Trophoblast cell (in vitro differentiated cells and primary cell): ENCODE results near the gene KIF14.
A peak's percentile ranks its signal among the peaks of the same experiment; 100 is the strongest.
"Not testable (repeated sequence)": the region's sequence is repeated elsewhere in the genome, so short reads cannot be mapped to it uniquely, and the experiment has no call there.

Experiments used
- DNase-seq, 2 donors: peaks; one replicate each; pipeline ENCODE4 v3.0.0-alpha.2; 2016
- H2AFZ ChIP-seq: 2 replicates; pipeline ENCODE4 v1.6.1; 2013; ENCODE audit warnings: low read length, moderate library complexity, mild to moderate bottlenecking; ENCODE audit not compliant: insufficient read depth, poor library complexity
- H2AK5ac ChIP-seq: 2 replicates; pipeline ENCODE4 v1.6.1; 2013; ENCODE audit warnings: mild to moderate bottlenecking, low read length
- H2BK120ac ChIP-seq: 2 replicates; pipeline ENCODE4 v1.6.1; 2013; ENCODE audit warnings: low read length, mild to moderate bottlenecking, moderate library complexity; ENCODE audit not compliant: insufficient read depth, poor library complexity
- H2BK12ac ChIP-seq: 2 replicates; pipeline ENCODE4 v1.6.1; 2013; ENCODE audit warnings: mild to moderate bottlenecking, low read length, moderate library complexity
- H2BK5ac ChIP-seq: 2 replicates; pipeline ENCODE4 v1.6.1; 2013; ENCODE audit warnings: low read length, low read depth, moderate library complexity, mild to moderate bottlenecking; ENCODE audit not compliant: poor library complexity
- H3K14ac ChIP-seq: 2 replicates; pipeline ENCODE4 v1.6.1; 2013; ENCODE audit warnings: mild to moderate bottlenecking, low read length
- H3K18ac ChIP-seq: 2 replicates; pipeline ENCODE4 v1.6.1; 2013; ENCODE audit warnings: mild to moderate bottlenecking, low read length
- H3K23ac ChIP-seq: 2 replicates; pipeline ENCODE4 v1.6.1; 2013; ENCODE audit warnings: low read length
- H3K27ac ChIP-seq: 2 replicates; pipeline ENCODE4 v1.5.1; 2013; ENCODE audit warnings: low read depth, mild to moderate bottlenecking, inconsistent platforms, low read length, moderate library complexity
- H3K27me3 ChIP-seq: 2 replicates; pipeline ENCODE4 v1.6.1; 2013; ENCODE audit warnings: inconsistent platforms, mild to moderate bottlenecking, low read length, moderate library complexity; ENCODE audit not compliant: insufficient read depth
- H3K36me3 ChIP-seq, 2 experiments: 1 replicate in 1 of 2; 2 replicates in 1 of 2; pipeline ENCODE4 v1.6.1; 2013; ENCODE audit warnings: low read length in 2 of 2, mild to moderate bottlenecking in 2 of 2, moderate library complexity in 1 of 2; ENCODE audit not compliant: insufficient read depth in 2 of 2, control insufficient read depth in 1 of 2
- H3K4ac ChIP-seq: 2 replicates; pipeline ENCODE4 v1.6.1; 2013; ENCODE audit warnings: low read depth, mild to moderate bottlenecking, low read length, moderate library complexity
- H3K4me1 ChIP-seq, 2 experiments: 1 replicate in 1 of 2; 2 replicates in 1 of 2; pipeline ENCODE4 v1.6.1; 2013; ENCODE audit warnings: low read length in 2 of 2, mild to moderate bottlenecking in 2 of 2, moderate library complexity in 1 of 2; ENCODE audit not compliant: insufficient read depth in 2 of 2, control insufficient read depth in 1 of 2
- H3K4me2 ChIP-seq: 2 replicates; pipeline ENCODE4 v1.6.1; 2013; ENCODE audit warnings: inconsistent platforms, mild to moderate bottlenecking, low read length, moderate library complexity
- H3K4me3 ChIP-seq: 2 replicates; pipeline ENCODE4 v1.5.1; 2013; ENCODE audit warnings: mild to moderate bottlenecking, low read depth, low read length, inconsistent platforms
- H3K79me1 ChIP-seq: one replicate; pipeline ENCODE4 v1.6.1; 2013; ENCODE audit warnings: low read length
- H3K79me2 ChIP-seq: 2 replicates; pipeline ENCODE4 v1.6.1; 2013; ENCODE audit warnings: low read length, mild to moderate bottlenecking; ENCODE audit not compliant: control insufficient read depth, insufficient read depth, poor library complexity
- H3K9ac ChIP-seq: 2 replicates; pipeline ENCODE4 v1.6.1; 2013; ENCODE audit warnings: mild to moderate bottlenecking, low read length
- H3K9me3 ChIP-seq: 2 replicates; pipeline ENCODE4 v1.6.1; 2013; ENCODE audit warnings: low read depth, mild to moderate bottlenecking, control low read depth, inconsistent platforms, low read length; ENCODE audit not compliant: insufficient read depth
- H4K12ac ChIP-seq: 2 replicates; pipeline ENCODE4 v1.6.1; 2013; ENCODE audit warnings: low read depth, mild to moderate bottlenecking, low read length, moderate library complexity
- H4K8ac ChIP-seq: 2 replicates; pipeline ENCODE4 v1.6.1; 2013; ENCODE audit warnings: low read depth, mild to moderate bottlenecking, low read length, moderate library complexity
- H4K91ac ChIP-seq: one replicate; pipeline ENCODE4 v1.6.1; 2013; ENCODE audit warnings: low read depth, mild to moderate bottlenecking, low read length, moderate library complexity
- WGBS: extraction: QIAGEN DNeasy Blood & Tissue Kit; methylation state at CpG from one replicate; pipeline ENCODE4 v1.1.7; 2013; ENCODE audit warnings: missing lambda C conversion rate; ENCODE audit not compliant: insufficient read length, insufficient coverage; ENCODE audit errors: extremely low coverage; 5-methylcytosine and 5-hydroxymethylcytosine counted together

The KIF14 gene

GRCh38 chr1:200631375-200631774 lies 10.8 kb upstream of the KIF14 start:
- H2BK120ac ChIP-seq, result no peak overlapping the region
- no peak for DNase-seq
- H3K4me2 ChIP-seq, result no peak overlapping the region
- H2BK5ac ChIP-seq, result peak overlapping the region; percentile 59
- H3K36me3 ChIP-seq, result no peaks in the 10 kb centered on the region
- no peaks in the 10 kb centered on the region for H3K79me2 ChIP-seq
- H2AFZ ChIP-seq, result no peak overlapping the region
- H3K79me1 ChIP-seq, result peaks cover 7% of the 10 kb centered on the region
- H4K12ac ChIP-seq, result no peak overlapping the region
- no peak overlapping the region for H4K8ac ChIP-seq
- H3K23ac ChIP-seq, result peak overlapping the region; percentile 95
- no peak overlapping the region for H3K18ac ChIP-seq
- no peak overlapping the region for H3K9ac ChIP-seq
- H2AK5ac ChIP-seq, result peak overlapping the region; percentile 56
- no peaks in the 10 kb centered on the region for H3K9me3 ChIP-seq
- H3K27me3 ChIP-seq, result no peaks in the 10 kb centered on the region
- peaks cover 3 to 9% of the 10 kb centered on the region in 2 experiments for H3K4me1 ChIP-seq
- H4K91ac ChIP-seq, result peak overlapping the region; percentile 21
- H2BK12ac ChIP-seq, result peak overlapping the region; percentile 90
- no peak overlapping the region for H3K4ac ChIP-seq
- no peak overlapping the region for H3K4me3 ChIP-seq
- no peak overlapping the region for H3K27ac ChIP-seq
- peak overlapping the region; percentile 70 for H3K14ac ChIP-seq
- no CpG with 5 or more reads among the region's 1 CpG for WGBS

GRCh38 chr1:200630515-200630899 lies 10.0 kb upstream of the KIF14 start:
- H3K18ac ChIP-seq, H3K27me3 ChIP-seq, H3K4ac ChIP-seq, H3K4me1 ChIP-seq, H2BK120ac ChIP-seq, H3K9me3 ChIP-seq, H3K27ac ChIP-seq, H3K79me1 ChIP-seq, H3K79me2 ChIP-seq, H2AFZ ChIP-seq, H3K23ac ChIP-seq, H2AK5ac ChIP-seq, H3K9ac ChIP-seq, H4K12ac ChIP-seq, H4K8ac ChIP-seq, H3K4me3 ChIP-seq, H3K4me2 ChIP-seq, DNase-seq, H2BK5ac ChIP-seq, H3K14ac ChIP-seq, H3K36me3 ChIP-seq: not testable (repeated sequence)
- peak overlapping the region; percentile 19 for H2BK12ac ChIP-seq
- H4K91ac ChIP-seq, result peak overlapping the region; percentile 33
- no CpG with 5 or more reads among the region's 8 CpGs for WGBS

- Histone ChIP-seq H2AFZ (no peak overlapping the region), H3K79me1 (peaks cover 7% of the 10 kb centered on the region), H2BK12ac (peak overlapping the region; percentile 38), H3K27ac (peak overlapping the region; percentile 45), H3K4me3 (no peak overlapping the region), H2AK5ac (no peak overlapping the region), H3K79me2 (no peaks in the 10 kb centered on the region), H4K91ac (peak overlapping the region; percentile 53), H2BK5ac (peak overlapping the region; percentile 68), H3K23ac (no peak overlapping the region), H3K4me2 (peak overlapping the region; percentile 61), H3K9ac (no peak overlapping the region), H2BK120ac (peak overlapping the region; percentile 65), H3K9me3 (no peaks in the 10 kb centered on the region), H3K4ac (peak overlapping the region; percentile 2), H4K8ac (peak overlapping the region; percentile 49), H3K4me1 (peaks cover 3 to 9% of the 10 kb centered on the region in 2 experiments), H3K36me3 (no peaks in the 10 kb centered on the region), H4K12ac (no peak overlapping the region), H3K27me3 (no peaks in the 10 kb centered on the region), H3K18ac (peak overlapping the region; percentile 11), H3K14ac (peak overlapping the region; percentile 14)
- WGBS, result no CpG with 5 or more reads among the region's 9 CpGs
- DNase-seq, result peak; percentile 55 to 86
These were observed 9.4 kb upstream of the KIF14 start for GRCh38 chr1:200629876-200630514.

GRCh38 chr1:200628223-200628881 lies 7.8 kb upstream of the KIF14 start:
- no peaks in the 10 kb centered on the region for H3K9me3 ChIP-seq
- no CpG with 5 or more reads among the region's 7 CpGs for WGBS
- H3K79me1 ChIP-seq, result peaks cover 7% of the 10 kb centered on the region
- H2AK5ac ChIP-seq, result peak overlapping the region; percentile 12
- H3K9ac ChIP-seq, result no peak overlapping the region
- no peak overlapping the region for H2AFZ ChIP-seq
- H3K4ac ChIP-seq, result no peak overlapping the region
- H3K4me3 ChIP-seq, result no peak overlapping the region
- H4K8ac ChIP-seq, result peak overlapping the region; percentile 12
- H3K4me2 ChIP-seq, result no peak overlapping the region
- H2BK5ac ChIP-seq, result no peak overlapping the region
- no peak overlapping the region for H3K23ac ChIP-seq
- H4K12ac ChIP-seq, result no peak overlapping the region
- H3K79me2 ChIP-seq, result no peaks in the 10 kb centered on the region
- H3K4me1 ChIP-seq, result peaks cover 3 to 9% of the 10 kb centered on the region in 2 experiments
- no peaks in the 10 kb centered on the region for H3K36me3 ChIP-seq
- H4K91ac ChIP-seq, result peak overlapping the region; percentile 57
- H3K14ac ChIP-seq, result no peak overlapping the region
- H3K18ac ChIP-seq, result no peak overlapping the region
- no peak overlapping the region for H3K27ac ChIP-seq
- H2BK120ac ChIP-seq, result peak overlapping the region; percentile 41
- peak overlapping the region; percentile 28 for H2BK12ac ChIP-seq
- no peaks in the 10 kb centered on the region for H3K27me3 ChIP-seq
- peak in 1 of 2 donors; percentile 19 for DNase-seq
